HepG2 (cell line): ENCODE data around the gene CDK13. TPM values are rescaled to one million over a fixed set of nuclear protein-coding genes. Genes with fewer than 3 reads are reported as not detected.

ENCODE experiments used
- ARID5B ChIP-seq: IDR thresholded peaks from 2 replicates; pipeline ENCODE4 v1.4.0; 2020; ENCODE audit warnings: mild to moderate bottlenecking, missing genetic modification reagents
- CBX5 ChIP-seq: sonication (generic); formaldehyde crosslinking; IDR thresholded peaks from 2 replicates; pipeline ENCODE4 v1.4.0; 2020; ENCODE audit warnings: missing genetic modification reagents, borderline replicate concordance
- DBP ChIP-seq: sonication (generic); formaldehyde crosslinking; IDR thresholded peaks from 2 replicates; pipeline ENCODE4 v1.4.0; 2020; ENCODE audit warnings: missing genetic modification reagents; ENCODE audit errors: not compliant biosample characterization
- E2F1 ChIP-seq: sonication (generic); formaldehyde crosslinking; IDR thresholded peaks from 2 replicates; pipeline ENCODE4 v1.5.0; 2020; ENCODE audit warnings: missing genetic modification reagents
- EEA1 ChIP-seq: sonication (generic); formaldehyde crosslinking; IDR thresholded peaks from 2 replicates; pipeline ENCODE4 v1.5.1; 2020; ENCODE audit warnings: mild to moderate bottlenecking, missing genetic modification reagents, borderline replicate concordance
- GFI1 ChIP-seq: sonication (generic); formaldehyde crosslinking; IDR thresholded peaks from 2 replicates; pipeline ENCODE4 v1.5.0; 2020; ENCODE audit warnings: missing genetic modification reagents, mild to moderate bottlenecking, borderline replicate concordance
- HDAC1 ChIP-seq: sonication (generic); formaldehyde crosslinking; IDR thresholded peaks from 2 replicates; pipeline ENCODE4 v1.5.1; 2020; ENCODE audit warnings: mild to moderate bottlenecking, missing genetic modification reagents
- HNF4A ChIP-seq: sonication (generic); formaldehyde crosslinking; IDR thresholded peaks from 2 replicates; pipeline ENCODE4 v1.4.0; 2020; ENCODE audit warnings: missing genetic modification reagents
- NFE2L2 ChIP-seq: fragments of 150-350 bp; IDR thresholded peaks from 2 replicates; pipeline ENCODE4 v1.6.1; 2014; ENCODE audit warnings: low read length
- NR2F1 ChIP-seq, 2 experiments: fragments of 450-650 bp in 1 of 2; formaldehyde crosslinking in 1 of 2; IDR thresholded peaks; 2 replicates each; pipeline versions ENCODE4 v1.5.0 to v1.6.1; 2016 to 2020; ENCODE audit warnings: mild to moderate bottlenecking in 1 of 2, missing compliant biosample characterization in 1 of 2, missing genetic modification reagents in 1 of 2, moderate library complexity in 1 of 2
- SMC3 ChIP-seq: IDR thresholded peaks from 2 replicates; pipeline ENCODE4 v1.6.1; 2011; ENCODE audit warnings: low read length, improper control_type of control experiment
- SP4 ChIP-seq: sonication (generic); formaldehyde crosslinking; IDR thresholded peaks from 2 replicates; pipeline ENCODE4 v1.8.1; 2023; ENCODE audit warnings: mild to moderate bottlenecking, missing genetic modification reagents
- ZNF101 ChIP-seq: sonication (generic); formaldehyde crosslinking; IDR thresholded peaks from 2 replicates; pipeline ENCODE4 v1.4.0; 2020; ENCODE audit warnings: mild to moderate bottlenecking, low read depth, missing genetic modification reagents, borderline replicate concordance
- ZNF224 ChIP-seq: sonication (generic); formaldehyde crosslinking; IDR thresholded peaks from 2 replicates; pipeline ENCODE4 v1.5.0; 2020; ENCODE audit warnings: mild to moderate bottlenecking, missing genetic modification reagents
- ZNF276 ChIP-seq: sonication (generic); formaldehyde crosslinking; IDR thresholded peaks from 2 replicates; pipeline ENCODE4 v1.4.0; 2020; ENCODE audit warnings: mild to moderate bottlenecking, low read depth, missing genetic modification reagents
- ZNF30 ChIP-seq: sonication (generic); formaldehyde crosslinking; IDR thresholded peaks from 2 replicates; pipeline ENCODE4 v1.5.0; 2020; ENCODE audit warnings: mild to moderate bottlenecking, missing genetic modification reagents
- ZNF317 ChIP-seq: sonication (generic); formaldehyde crosslinking; IDR thresholded peaks from 2 replicates; pipeline ENCODE4 v1.5.0; 2020; ENCODE audit warnings: mild to moderate bottlenecking, missing genetic modification reagents
- ZNF382 ChIP-seq: sonication (generic); formaldehyde crosslinking; IDR thresholded peaks from 2 replicates; pipeline ENCODE4 v1.5.0; 2020; ENCODE audit warnings: missing genetic modification reagents, mild to moderate bottlenecking, borderline replicate concordance
- ZNF512 ChIP-seq: sonication (generic); formaldehyde crosslinking; IDR thresholded peaks from 2 replicates; pipeline ENCODE4 v1.4.0; 2020; ENCODE audit warnings: mild to moderate bottlenecking, missing genetic modification reagents
- ZNF562 ChIP-seq: sonication (generic); formaldehyde crosslinking; IDR thresholded peaks from 2 replicates; pipeline ENCODE4 v1.8.0; 2022; ENCODE audit warnings: missing genetic modification reagents, borderline replicate concordance
- ZNF768 ChIP-seq: sonication (generic); formaldehyde crosslinking; IDR thresholded peaks from 2 replicates; pipeline ENCODE4 v1.4.0; 2020; ENCODE audit warnings: missing genetic modification reagents
- polyA plus RNA-seq, 8 experiments: library from polyadenylated mRNA; depleted of rRNA in 3 of 8; stranded (reverse) in 7 of 8; unstranded in 1 of 8; fragments of >200 nt; fragmentation: Illumina TruSeq in 4 of 8; extraction: Trizol in 4 of 8; gene quantifications; 2 replicates each; pipeline versions ENCODE4 v1.2.1 to v1.2.3, GENCODE V29; 2011 to 2016; ENCODE audit warnings: low read depth in 4 of 8, missing spikeins in 1 of 8, mixed read lengths in 1 of 8; ENCODE audit not compliant: insufficient read depth in 1 of 8
- total RNA-seq, 5 experiments: library from RNA; depleted of rRNA; stranded (reverse); fragments of >200 nt; fragmentation: Illumina TruSeq; extraction: Trizol; gene quantifications; 2 replicates each; pipeline ENCODE4 v1.2.3, GENCODE V29; 2016; ENCODE audit warnings: low read depth in 1 of 5

The CDK13 gene
- total and polyA plus RNA-seq, 2 of the 13 experiments (the other 11 are each of a cell fraction or from before 2014, with no cell fraction given): 21.0 to 40.9 TPM

GRCh38 chr7:39919646-39920045, 30.4 kb upstream of the CDK13 start (continued):
- TF ChIP-seq ZNF382 (CRISPR knock-in tag): no peak
- TF ChIP-seq ZNF768 (CRISPR knock-in tag): no peak
- no peak for TF ChIP-seq E2F1
- TF ChIP-seq ZNF101 (CRISPR knock-in tag): no peak
- peak; percentile 15 to 64; a peak in 2 of 4 replicates for TF ChIP-seq NR2F1 (CRISPR knock-in tag; IDR thresholded peaks at IDR 0.05)
- peak; percentile 85 for TF ChIP-seq HNF4A (CRISPR knock-in tag)
- peak; percentile 61 for TF ChIP-seq ARID5B (CRISPR knock-in tag)
- TF ChIP-seq DBP (CRISPR knock-in tag): no peak
- no peak for TF ChIP-seq EEA1
- no peak for TF ChIP-seq ZNF317 (CRISPR knock-in tag)
- no peak for TF ChIP-seq GFI1 (CRISPR knock-in tag)
- TF ChIP-seq HDAC1 (CRISPR knock-in tag): peak; percentile 42; the same call in 1 of the 2 replicates
- 0 out of 2 replicates have a peak, but pooled peaks have one; percentile 3 for TF ChIP-seq SMC3
- TF ChIP-seq CBX5 (CRISPR knock-in tag): no peak
- TF ChIP-seq ZNF224 (CRISPR knock-in tag): no peak
- no peak for TF ChIP-seq ZNF512 (CRISPR knock-in tag)
- no peak for TF ChIP-seq ZNF562 (CRISPR knock-in tag)
- TF ChIP-seq ZNF30: no peak
- TF ChIP-seq NFE2L2: no peak
- TF ChIP-seq ZNF276 (CRISPR knock-in tag): no peak
- no peak for TF ChIP-seq SP4 (CRISPR knock-in tag)
